Activated CD8-positive, alpha-beta memory T cell treated with anti-CD3 and anti-CD28 coated beads, Interleukin-2, amount 50 U/mL, for 48 hours (primary cell): ENCODE measurements around the gene FLOT1.
"Not testable (repeated sequence)": the region's sequence is repeated elsewhere in the genome, so short reads cannot be mapped to it uniquely, and the experiment has no call there.

Source experiments
- DNase-seq: peaks from one replicate; pipeline ENCODE4 v3.0.0-alpha.2; 2020

Gene FLOT1

GRCh38 chr6:30766461-30767157 is 24.1 kb upstream of the FLOT1 start:
- DNase-seq = no peak

- DNase-seq = not testable (repeated sequence)
Observed at GRCh38 chr6:30765495-30765894, 23.0 kb upstream of the FLOT1 start.

GRCh38 chr6:30764490-30765043 is 22.1 kb upstream of the FLOT1 start:
- not testable (repeated sequence) for DNase-seq

GRCh38 chr6:30763618-30764489 is 21.4 kb upstream of the FLOT1 start:
- no peak for DNase-seq

GRCh38 chr6:30763155-30763617 is 20.7 kb upstream of the FLOT1 start:
- DNase-seq = no peak

GRCh38 chr6:30761791-30762429 is 19.4 kb upstream of the FLOT1 start:
- DNase-seq = no peak

- no peak for DNase-seq
Observed at GRCh38 chr6:30760549-30760948, 18.1 kb upstream of the FLOT1 start.

- DNase-seq = no peak
Observed at GRCh38 chr6:30759575-30760239, 17.2 kb upstream of the FLOT1 start.

GRCh38 chr6:30757261-30757904 is 14.9 kb upstream of the FLOT1 start:
- no peak for DNase-seq

GRCh38 chr6:30756405-30757003 is 14.0 kb upstream of the FLOT1 start:
- DNase-seq = not testable (repeated sequence)

GRCh38 chr6:30754631-30755030 is 12.1 kb upstream of the FLOT1 start:
- DNase-seq = no peak

- no peak for DNase-seq
Observed at GRCh38 chr6:30752157-30752927, 9.9 kb upstream of the FLOT1 start.

- no peak for DNase-seq
Observed at GRCh38 chr6:30750379-30750668, 7.8 kb upstream of the FLOT1 start.

GRCh38 chr6:30749554-30750378 is 7.3 kb upstream of the FLOT1 start:
- no peak for DNase-seq

- DNase-seq = no peak
Observed at GRCh38 chr6:30748851-30749540, 6.5 kb upstream of the FLOT1 start.

- no peak for DNase-seq
Observed at GRCh38 chr6:30747902-30748769, 5.6 kb upstream of the FLOT1 start.

- DNase-seq = no peak
Observed at GRCh38 chr6:30747300-30747687, 4.8 kb upstream of the FLOT1 start.

GRCh38 chr6:30744054-30744805 is 1.7 kb upstream of the FLOT1 start, which contains the start of gene IER3:
IER3 (minus strand) TSS chr6:30744547; CDS start chr6:30744518, 29 bp downstream.
- DNase-seq = peak; percentile 96
